Spleen (tissue), 11 donors: ENCODE results near the gene SLC45A1. TPM values are rescaled to one million over a fixed set of nuclear protein-coding genes. Genes with fewer than 3 reads are reported as not detected.

Experiments
- DNase-seq: peaks from one replicate; pipeline ENCODE4 v3.0.0-alpha.2; 2020
- H3K27ac ChIP-seq, 8 donors: fragments of 200-600 bp; sonication (generic) in 7 of 8; 1 replicate in 4 of 8; 2 replicates in 4 of 8; pipeline versions ENCODE4 v1.5.0 to v1.8.0; 2016 to 2021; ENCODE audit warnings: inconsistent platforms in 4 of 8, mild to moderate bottlenecking in 4 of 8, moderate library complexity in 1 of 8
- H3K27me3 ChIP-seq, 7 donors: fragments of 200-600 bp; sonication (generic) in 6 of 7; replicated peaks in 1 of 7; 1 replicate in 4 of 7; 2 replicates in 3 of 7; pipeline versions ENCODE4 v1.5.0 to v1.8.0; 2016 to 2021; ENCODE audit warnings: inconsistent platforms in 3 of 7, mild to moderate bottlenecking in 1 of 7
- H3K36me3 ChIP-seq, 6 donors: fragments of 200-600 bp; sonication (generic) in 5 of 6; 1 replicate in 4 of 6; 2 replicates in 2 of 6; pipeline versions ENCODE4 v1.5.0 to v1.8.0; 2016 to 2021; ENCODE audit warnings: inconsistent platforms in 2 of 6
- H3K4me1 ChIP-seq, 6 donors: fragments of 200-600 bp; sonication (generic) in 5 of 6; 1 replicate in 3 of 6; 2 replicates in 3 of 6; pipeline versions ENCODE4 v1.5.0 to v1.8.0; 2016 to 2021; ENCODE audit warnings: inconsistent platforms in 3 of 6
- H3K4me3 ChIP-seq, 8 donors: fragments of 200-600 bp; sonication (generic) in 7 of 8; 1 replicate in 4 of 8; 2 replicates in 4 of 8; pipeline versions ENCODE4 v1.5.0 to v1.8.0; 2016 to 2021; ENCODE audit warnings: inconsistent platforms in 4 of 8, mild to moderate bottlenecking in 4 of 8, moderate library complexity in 2 of 8
- H3K9me3 ChIP-seq, 8 donors: fragments of 200-600 bp; sonication (generic) in 7 of 8; 1 replicate in 4 of 8; 2 replicates in 4 of 8; pipeline versions ENCODE4 v1.5.0 to v1.8.0; 2016 to 2021; ENCODE audit warnings: inconsistent platforms in 4 of 8
- POLR2A ChIP-seq, 3 donors: fragments of 450-650 bp; IDR thresholded peaks; one replicate each; pipeline ENCODE4 v1.5.1; 2017; ENCODE audit warnings: antibody characterized with exemption in 3 of 3, mild to moderate bottlenecking in 1 of 3
- POLR2AphosphoS5 ChIP-seq, 3 donors: sonication (generic); formaldehyde crosslinking; IDR thresholded peaks; one replicate each; pipeline ENCODE4 v1.5.1; 2017; ENCODE audit warnings: antibody characterized with exemption in 3 of 3
- WGBS, 5 donors: extraction: QIAGEN DNeasy Blood & Tissue Kit in 3 of 5; methylation state at CpG; one replicate each; pipeline versions ENCODE4 v1.1.5 to v1.1.7; 2013 to 2018; 5-methylcytosine and 5-hydroxymethylcytosine counted together
- intact Hi-C: fragments of 100-400 bp; cut with DNase I; formaldehyde crosslinking; loops from one replicate; pipeline ENCODE4 v1.15.0; 2023; ENCODE audit warnings: low total_unique reads
- polyA plus RNA-seq, 3 donors: library from polyadenylated mRNA; stranded (reverse); fragments of 200-250 nt; gene quantifications; one replicate each; pipeline ENCODE4 v1.2.1, GENCODE V29; 2013
- total RNA-seq, 7 donors: library from RNA; depleted of rRNA in 3 of 7; stranded (reverse); fragments of >200 nt in 3 of 7; fragmentation: NEBNext Ultra II Directional in 4 of 7; extraction: Animal tissue kit (Norgen Biotek cat#: 25700) in 4 of 7; gene quantifications; one replicate each; pipeline versions ENCODE4 v1.1.0 to v1.2.1, GENCODE V29; 2016 to 2021
- TF ChIP-seq, protein P1 (sequence below), 11 experiments: fragments of 200-600 bp in 7 of 11; fragments of 450-650 bp in 4 of 11; sonication (generic) in 4 of 11; IDR thresholded peaks in 8 of 11; conservative IDR thresholded peaks in 3 of 11; 1 replicate in 7 of 11; 2 replicates in 4 of 11; pipeline versions ENCODE4 v1.4.0 to v1.8.0; 2016 to 2021; ENCODE audit warnings: antibody characterized with exemption in 11 of 11, inconsistent platforms in 4 of 11, mild to moderate bottlenecking in 1 of 11
- donor health status: healthy with polysubstance abuse.
- donor health status: DM: no; HTN: no; CAD: no; lungs with moderate emphysema.
- donor health status: DM: no; HTN: no; CAD: no.
- donor health status: Bipolar disorder and iron deficiency.
- donor health status: healthy.
- donor health status: DM: no; HTN: no; CAD: no.
- donor health status: DM: yes; HTN: yes; CAD: no.

SLC45A1 gene
- total and polyA plus RNA-seq, 10 donors, result 1.3 to 3.3 (median 2.8) TPM

DNA sequence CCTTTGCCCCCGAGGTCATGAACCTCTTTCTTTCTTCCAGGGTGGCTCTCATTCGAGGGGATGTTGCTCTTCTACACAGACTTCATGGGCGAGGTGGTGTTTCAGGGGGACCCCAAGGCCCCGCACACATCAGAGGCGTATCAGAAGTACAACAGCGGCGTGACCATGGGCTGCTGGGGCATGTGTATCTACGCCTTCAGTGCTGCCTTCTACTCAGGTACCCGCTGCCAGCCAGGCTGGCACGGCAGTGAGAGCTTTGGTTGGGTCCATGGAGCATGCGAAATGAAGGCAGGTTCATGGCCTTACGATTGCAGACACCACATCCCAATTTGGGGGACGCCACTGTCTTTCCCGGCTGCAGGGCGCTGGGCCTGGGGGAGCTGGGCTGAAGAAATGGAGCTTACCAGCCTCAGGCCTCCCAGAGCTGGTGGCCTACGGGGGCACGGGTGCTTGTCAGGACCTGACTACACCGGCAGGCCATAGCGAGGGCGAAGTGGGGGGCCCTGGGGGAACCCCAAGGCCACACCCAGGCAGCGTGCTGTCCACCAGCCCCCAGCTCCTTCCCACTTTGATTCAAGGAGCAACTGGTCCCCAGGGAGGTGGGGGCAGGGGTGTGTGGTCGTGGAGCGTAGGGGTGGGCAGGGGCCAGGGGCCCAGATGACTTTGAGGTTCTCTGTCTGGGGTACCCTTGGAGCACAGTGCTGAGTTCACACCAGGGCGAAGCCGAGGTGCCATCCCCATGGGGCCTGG lies 20.0 kb downstream of the SLC45A1 start:
- Histone ChIP-seq H3K27me3 (no peaks in the 10 kb centered on the region), H3K4me3 (no peak overlapping the region), H3K4me1 (peaks cover 0 to 2% (median 0%) of the 10 kb centered on the region in 6 donors), H3K36me3 (peaks cover 0 to 27% (median 2%) of the 10 kb centered on the region in 6 donors), H3K9me3 (peaks cover 0 to 6% (median 0%) of the 10 kb centered on the region in 8 donors), H3K27ac (no peak overlapping the region)
- no peak for TF ChIP-seq POLR2A (IDR thresholded peaks at IDR 0.05)
- TF ChIP-seq, protein P1, sequence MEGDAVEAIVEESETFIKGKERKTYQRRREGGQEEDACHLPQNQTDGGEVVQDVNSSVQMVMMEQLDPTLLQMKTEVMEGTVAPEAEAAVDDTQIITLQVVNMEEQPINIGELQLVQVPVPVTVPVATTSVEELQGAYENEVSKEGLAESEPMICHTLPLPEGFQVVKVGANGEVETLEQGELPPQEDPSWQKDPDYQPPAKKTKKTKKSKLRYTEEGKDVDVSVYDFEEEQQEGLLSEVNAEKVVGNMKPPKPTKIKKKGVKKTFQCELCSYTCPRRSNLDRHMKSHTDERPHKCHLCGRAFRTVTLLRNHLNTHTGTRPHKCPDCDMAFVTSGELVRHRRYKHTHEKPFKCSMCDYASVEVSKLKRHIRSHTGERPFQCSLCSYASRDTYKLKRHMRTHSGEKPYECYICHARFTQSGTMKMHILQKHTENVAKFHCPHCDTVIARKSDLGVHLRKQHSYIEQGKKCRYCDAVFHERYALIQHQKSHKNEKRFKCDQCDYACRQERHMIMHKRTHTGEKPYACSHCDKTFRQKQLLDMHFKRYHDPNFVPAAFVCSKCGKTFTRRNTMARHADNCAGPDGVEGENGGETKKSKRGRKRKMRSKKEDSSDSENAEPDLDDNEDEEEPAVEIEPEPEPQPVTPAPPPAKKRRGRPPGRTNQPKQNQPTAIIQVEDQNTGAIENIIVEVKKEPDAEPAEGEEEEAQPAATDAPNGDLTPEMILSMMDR (IDR thresholded peaks at IDR 0.05 in 8 of 11, conservative IDR thresholded peaks at IDR 0.05 in 3 of 11), result no peak
- TF ChIP-seq POLR2AphosphoS5 (IDR thresholded peaks at IDR 0.05), result no peak
- WGBS, 5 donors, result 91 to 97% (median 94%) methylated on average over 19 to 25 of the region's 25 CpGs
- DNase-seq, result no peak
- intact Hi-C loops, result no loop called here

- no peaks in the 10 kb centered on the region for H3K27me3 ChIP-seq
- no peak for DNase-seq
- H3K9me3 ChIP-seq, result peaks cover 0 to 6% (median 0%) of the 10 kb centered on the region in 8 donors
- no peak overlapping the region for H3K27ac ChIP-seq
- H3K36me3 ChIP-seq, result peaks cover 0 to 27% (median 2%) of the 10 kb centered on the region in 6 donors
- H3K4me1 ChIP-seq, result peaks cover 0 to 3% (median 0%) of the 10 kb centered on the region in 6 donors
- WGBS, 5 donors, result 92 to 97% (median 95%) methylated on average over 26 of the region's 26 CpGs
- no peak for TF ChIP-seq POLR2A (IDR thresholded peaks at IDR 0.05)
- no peak for TF ChIP-seq POLR2AphosphoS5 (IDR thresholded peaks at IDR 0.05)
- TF ChIP-seq, protein P1 (IDR thresholded peaks at IDR 0.05 in 8 of 11, conservative IDR thresholded peaks at IDR 0.05 in 3 of 11), result no peak
- intact Hi-C loops, result no loop called here
- H3K4me3 ChIP-seq, result no peak overlapping the region
Observed at GRCh38 chr1:8338526-8339202, 20.8 kb downstream of the SLC45A1 start.

DNA sequence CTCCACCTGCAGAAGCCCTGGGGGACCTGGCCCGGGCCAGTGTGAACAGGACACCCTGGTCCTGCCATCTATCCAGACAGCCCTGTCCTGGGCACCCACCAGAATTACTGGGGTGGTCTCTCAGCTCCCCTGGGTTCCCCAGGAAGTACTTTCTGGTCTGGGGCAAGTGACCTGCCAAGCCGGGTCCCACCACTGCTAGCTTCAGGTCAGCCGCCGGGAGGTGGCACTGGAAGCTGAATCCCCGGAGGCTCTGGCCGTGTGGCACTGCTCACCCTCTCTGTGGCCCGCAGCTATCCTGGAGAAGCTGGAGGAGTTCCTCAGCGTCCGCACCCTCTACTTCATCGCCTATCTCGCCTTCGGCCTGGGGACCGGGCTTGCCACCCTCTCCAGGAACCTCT lies 21.3 kb downstream of the SLC45A1 start:
- H3K36me3 ChIP-seq, result peaks cover 0 to 27% (median 2%) of the 10 kb centered on the region in 6 donors
- H3K9me3 ChIP-seq, result peaks cover 0 to 6% (median 0%) of the 10 kb centered on the region in 8 donors
- no peaks in the 10 kb centered on the region for H3K27me3 ChIP-seq
- no peak overlapping the region for H3K4me3 ChIP-seq
- intact Hi-C loops, result no loop called here
- TF ChIP-seq, protein P1 (IDR thresholded peaks at IDR 0.05 in 8 of 11, conservative IDR thresholded peaks at IDR 0.05 in 3 of 11), result no peak
- no peak for TF ChIP-seq POLR2A (IDR thresholded peaks at IDR 0.05)
- no peak for TF ChIP-seq POLR2AphosphoS5 (IDR thresholded peaks at IDR 0.05)
- 91 to 96% (median 93%) methylated on average over 11 to 13 of the region's 13 CpGs for WGBS, 5 donors
- DNase-seq, result no peak
- no peak overlapping the region for H3K27ac ChIP-seq
- peaks cover 0 to 3% (median 0%) of the 10 kb centered on the region in 6 donors for H3K4me1 ChIP-seq

DNA sequence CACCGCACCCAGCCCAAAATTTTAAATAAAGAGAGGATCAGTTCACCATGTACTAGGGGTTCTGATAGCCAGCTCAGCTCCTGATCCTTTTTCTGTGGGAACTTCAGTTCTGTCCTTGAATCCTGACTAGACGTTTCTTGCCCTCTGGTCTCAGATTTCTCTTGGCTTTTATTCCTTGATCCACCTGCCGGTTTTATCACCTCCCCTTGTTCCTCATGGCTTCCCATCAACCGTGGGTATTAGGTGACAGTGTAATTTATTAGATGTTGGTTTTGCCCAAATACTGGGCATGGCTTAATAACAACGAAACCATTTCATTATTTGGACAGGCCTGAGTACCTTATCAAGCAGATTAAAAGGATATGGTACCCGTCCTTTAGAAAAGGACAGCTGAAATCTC lies 22.5 kb downstream of the SLC45A1 start:
- peaks cover 0 to 3% (median 0%) of the 10 kb centered on the region in 6 donors for H3K4me1 ChIP-seq
- TF ChIP-seq, protein P1 (IDR thresholded peaks at IDR 0.05 in 8 of 11, conservative IDR thresholded peaks at IDR 0.05 in 3 of 11), result no peak
- TF ChIP-seq POLR2AphosphoS5 (IDR thresholded peaks at IDR 0.05) (no peak), POLR2A (IDR thresholded peaks at IDR 0.05) (no peak)
- intact Hi-C loops, result loop anchor here (10.0 kb wide), 1 partner anchor 326 kb away; no protein-coding TSS in a partner anchor
- no peak overlapping the region for H3K4me3 ChIP-seq
- H3K36me3 ChIP-seq, result peaks cover 0 to 23% (median 1%) of the 10 kb centered on the region in 6 donors
- no peak overlapping the region for H3K27ac ChIP-seq
- no peaks in the 10 kb centered on the region for H3K27me3 ChIP-seq
- peaks cover 0 to 6% (median 0%) of the 10 kb centered on the region in 8 donors for H3K9me3 ChIP-seq
- 78 to 85% (median 81%) methylated on average over 6 of the region's 6 CpGs for WGBS, 5 donors
- no peak for DNase-seq
